HG03442 (cell line): ENCODE data around the gene ARMC2.
"Not testable (repeated sequence)": the region's sequence is repeated elsewhere in the genome, so short reads cannot be mapped to it uniquely, and the experiment has no call there.

Source experiments
- ATAC-seq: cut with Tn5 transposase; IDR thresholded peaks from one replicate; pipeline ENCODE4 v1.9.1; 2021; ENCODE audit warnings: mild to moderate bottlenecking, moderate library complexity; ENCODE audit not compliant: unreplicated experiment

The ARMC2 gene

GRCh38 chr6:108914235-108915022, 66.2 kb downstream of the ARMC2 start:
- ATAC-seq, result no peak

- ATAC-seq, result no peak
These were observed 67.0 kb downstream of the ARMC2 start for GRCh38 chr6:108915258-108915657.

DNA sequence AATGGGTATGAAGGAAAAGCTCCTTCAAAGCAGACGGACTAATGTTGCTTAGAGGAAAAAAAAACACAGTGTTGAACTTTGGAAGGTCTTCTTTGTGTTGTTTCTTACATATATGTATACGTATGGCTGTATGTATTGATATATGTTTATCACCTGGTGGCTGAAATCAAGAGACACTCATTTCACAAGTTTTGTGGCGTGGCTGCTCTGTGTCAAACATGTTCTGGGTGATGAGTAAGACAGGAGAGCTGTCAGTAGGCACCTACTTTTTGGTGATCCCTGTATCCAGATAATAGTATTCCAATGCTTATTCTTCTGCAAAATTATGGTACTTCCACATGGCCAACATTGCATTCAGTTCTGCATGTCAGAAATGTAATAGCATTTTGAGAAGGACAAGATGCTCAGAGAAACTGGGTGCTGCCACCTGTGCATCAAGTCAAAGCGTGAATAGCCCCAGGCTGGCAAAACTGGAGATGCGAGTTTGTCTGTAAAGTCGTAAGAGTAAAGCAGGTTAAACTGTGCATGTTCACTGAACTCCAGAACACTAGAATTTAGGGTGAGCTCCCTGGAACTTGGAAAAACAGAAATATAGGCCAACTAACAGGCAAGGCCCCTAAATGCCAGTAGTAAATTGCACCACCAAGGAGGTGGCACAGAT, 67.9 kb downstream of the ARMC2 start:
- ATAC-seq, result no peak

- no peak for ATAC-seq
These were observed 72.5 kb downstream of the ARMC2 start for GRCh38 chr6:108920751-108921150.

DNA sequence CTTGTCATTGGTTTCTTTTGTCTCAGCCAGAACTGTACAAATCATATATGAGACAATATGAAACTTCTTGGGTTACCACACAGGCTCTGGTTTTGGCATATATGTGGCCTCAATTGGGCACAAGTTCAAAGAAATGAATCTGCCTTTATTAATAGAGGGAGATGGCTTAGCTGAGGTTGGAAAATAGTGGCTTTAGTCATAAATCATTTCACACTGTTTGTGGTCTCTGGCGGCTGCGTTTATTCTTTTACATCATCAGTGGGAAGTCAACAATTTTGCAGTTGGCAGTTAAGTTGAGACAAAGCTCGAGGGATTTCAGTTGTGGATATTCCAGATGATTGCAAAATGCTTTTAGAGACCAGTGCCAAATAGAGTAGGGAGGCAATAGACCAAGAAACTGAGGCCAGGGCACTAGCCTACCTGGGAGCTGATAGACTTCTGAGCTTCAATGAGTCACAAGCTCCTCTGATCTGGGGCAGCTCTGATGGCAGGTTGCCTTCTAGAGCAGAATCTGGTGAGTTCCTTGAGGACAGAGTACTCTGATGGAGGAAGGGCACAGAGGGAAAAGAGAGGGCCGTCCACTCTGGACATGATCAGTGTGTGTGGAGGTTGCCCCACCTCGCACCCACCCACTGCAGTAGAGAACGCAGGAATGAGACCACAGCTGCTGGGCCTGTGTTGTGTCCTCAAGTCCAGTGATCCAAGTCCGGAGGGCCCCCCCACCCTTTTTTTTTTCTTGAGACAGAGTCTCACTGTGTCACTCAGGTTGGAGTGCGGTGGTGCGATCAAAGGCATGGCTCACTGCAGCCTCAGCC, 73.5 kb downstream of the ARMC2 start:
- no peak for ATAC-seq

DNA sequence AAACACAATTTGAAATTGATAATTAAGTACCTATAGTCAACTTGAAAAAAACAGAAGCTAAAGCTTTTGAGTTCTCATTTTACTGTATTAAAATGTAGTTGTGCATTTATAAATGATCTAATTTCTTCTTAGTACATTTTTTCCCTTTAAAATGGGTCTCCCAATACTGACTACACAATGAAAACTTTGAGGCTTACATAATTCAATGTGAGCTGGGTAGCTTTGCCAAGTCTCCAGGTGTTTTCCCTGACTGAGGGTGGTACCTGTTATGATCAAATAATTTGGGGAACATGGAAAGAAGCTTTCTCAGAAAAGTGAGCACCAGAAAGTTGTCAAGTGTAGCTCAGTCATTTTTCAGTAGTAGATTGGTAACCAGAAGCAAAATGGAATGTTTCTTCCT, 74.3 kb downstream of the ARMC2 start:
- no peak for ATAC-seq

DNA sequence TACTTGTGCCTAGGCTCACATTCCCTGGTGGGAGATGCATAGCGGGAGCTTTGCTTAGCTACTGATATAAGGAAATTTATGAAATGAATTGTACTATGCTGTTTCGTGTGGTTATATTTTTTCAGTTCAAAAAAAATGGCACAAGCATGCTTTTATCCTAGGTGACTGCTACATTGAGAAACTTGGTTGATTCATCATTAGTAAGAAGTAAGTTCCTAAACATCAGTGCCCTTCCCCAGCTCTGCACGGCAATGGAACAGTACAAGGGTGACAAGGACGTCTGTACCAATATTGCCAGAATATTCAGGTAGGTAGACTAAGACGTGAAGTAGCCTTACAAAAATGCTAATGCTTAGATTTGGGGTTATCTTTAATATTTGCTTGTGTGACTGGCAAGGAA, 79.7 kb downstream of the ARMC2 start:
- no peak for ATAC-seq

- ATAC-seq, result no peak
These were observed 80.4 kb downstream of the ARMC2 start for GRCh38 chr6:108928650-108929049.

DNA sequence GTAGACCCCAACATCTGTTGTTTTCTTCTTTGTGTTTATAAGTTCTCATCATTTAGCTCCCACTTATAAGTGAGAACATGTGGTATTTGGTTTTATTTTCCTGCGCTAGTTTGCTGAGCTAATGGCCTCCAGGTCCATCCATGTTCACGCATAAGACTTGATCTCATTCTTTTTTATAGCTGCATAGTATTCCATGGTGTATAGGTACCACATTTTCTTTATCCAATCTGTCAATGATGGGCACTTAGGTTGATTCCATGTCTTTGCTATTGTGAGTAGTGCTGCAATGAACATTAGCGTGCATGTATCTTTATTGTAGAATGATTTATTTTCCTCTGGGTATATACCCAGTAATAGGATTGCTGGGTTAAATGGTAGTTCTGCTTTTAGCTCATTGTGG, 82.9 kb downstream of the ARMC2 start:
- not testable (repeated sequence) for ATAC-seq

- ATAC-seq, result no peak
These were observed 88.9 kb downstream of the ARMC2 start for GRCh38 chr6:108937170-108937569.

GRCh38 chr6:108940741-108941140, 92.5 kb downstream of the ARMC2 start:
- ATAC-seq, result no peak

DNA sequence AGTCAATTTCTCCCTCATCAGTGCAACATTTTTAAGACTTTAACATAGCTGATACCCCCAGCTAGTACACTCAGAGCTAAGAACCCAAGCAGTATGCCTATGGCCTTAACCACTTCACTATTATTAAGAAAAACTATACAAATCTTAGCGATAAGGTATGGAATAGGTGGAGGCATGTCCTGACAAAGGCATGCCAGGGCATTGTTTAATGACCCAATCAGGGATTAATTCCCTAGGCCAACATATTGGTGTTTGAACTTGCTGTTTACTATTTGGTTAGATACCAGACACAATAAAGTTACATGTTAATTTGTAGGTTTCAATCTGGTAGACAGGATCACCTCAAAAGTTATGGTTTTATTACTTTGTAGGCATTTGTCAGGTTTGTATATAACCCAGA, 93.1 kb downstream of the ARMC2 start:
- no peak for ATAC-seq

DNA sequence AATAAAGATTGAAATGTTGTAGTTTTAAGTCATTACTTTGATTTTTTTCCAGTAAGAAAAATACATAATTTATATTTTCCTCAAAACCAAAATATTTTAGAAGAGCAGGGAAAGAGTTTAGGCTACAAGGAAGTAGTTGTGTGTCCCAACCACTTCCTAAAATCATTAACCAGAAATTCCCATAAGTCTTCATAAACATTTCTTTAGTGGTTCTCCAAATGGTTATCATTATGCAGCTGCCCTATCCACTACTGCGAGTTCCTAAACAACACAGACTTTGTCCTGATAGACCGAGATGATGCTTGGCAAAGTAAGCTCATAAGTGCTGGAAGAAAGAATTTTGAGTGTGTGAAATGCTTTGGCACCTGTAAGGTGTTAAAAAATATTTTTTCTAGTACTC, 93.6 kb downstream of the ARMC2 start:
- ATAC-seq, result no peak

DNA sequence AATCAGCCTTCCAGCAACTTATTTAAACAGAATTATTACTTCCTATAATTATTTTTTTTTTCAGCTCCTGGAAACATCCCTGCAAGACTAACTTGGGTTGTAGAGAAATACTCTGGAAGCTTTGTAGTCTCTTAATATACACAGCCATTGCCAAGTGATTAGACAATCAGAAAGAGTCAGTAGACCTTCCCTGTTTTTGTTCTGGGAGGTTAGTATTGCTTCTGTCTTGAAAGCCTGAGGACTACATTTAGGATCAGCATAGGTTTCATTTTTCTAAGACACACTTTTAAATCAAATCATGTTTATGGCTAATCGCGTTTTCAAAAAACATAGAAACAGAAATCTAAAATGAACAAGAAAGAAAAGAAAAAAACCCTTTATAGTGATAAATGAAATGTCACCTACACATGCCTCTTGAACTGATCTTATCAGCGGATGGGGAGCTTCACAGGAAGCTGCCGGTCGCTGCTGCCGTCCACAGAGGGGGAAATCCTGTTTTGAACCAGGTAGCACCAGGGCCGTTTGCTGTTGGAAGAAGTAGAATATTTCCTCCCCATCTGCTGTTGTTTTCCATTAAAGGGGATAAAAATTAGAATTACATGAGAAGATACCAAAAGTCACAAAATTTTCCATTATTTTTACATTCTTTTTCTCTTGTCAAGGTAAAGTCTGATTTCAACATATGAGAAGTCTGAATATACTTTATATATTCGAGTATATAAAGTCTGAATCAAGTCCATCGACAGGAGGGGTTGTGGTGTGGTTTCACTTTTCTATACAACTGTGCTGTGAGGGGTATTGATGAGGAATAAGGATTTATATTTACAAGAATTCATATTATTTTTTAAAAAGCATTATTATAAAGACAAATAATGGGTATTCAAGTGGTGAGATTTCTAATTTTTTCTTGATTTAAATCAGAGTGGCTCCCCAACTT, 94.6 kb downstream of the ARMC2 start:
- ATAC-seq, result no peak

GRCh38 chr6:108944071-108944470, 95.8 kb downstream of the ARMC2 start:
- ATAC-seq, result no peak

DNA sequence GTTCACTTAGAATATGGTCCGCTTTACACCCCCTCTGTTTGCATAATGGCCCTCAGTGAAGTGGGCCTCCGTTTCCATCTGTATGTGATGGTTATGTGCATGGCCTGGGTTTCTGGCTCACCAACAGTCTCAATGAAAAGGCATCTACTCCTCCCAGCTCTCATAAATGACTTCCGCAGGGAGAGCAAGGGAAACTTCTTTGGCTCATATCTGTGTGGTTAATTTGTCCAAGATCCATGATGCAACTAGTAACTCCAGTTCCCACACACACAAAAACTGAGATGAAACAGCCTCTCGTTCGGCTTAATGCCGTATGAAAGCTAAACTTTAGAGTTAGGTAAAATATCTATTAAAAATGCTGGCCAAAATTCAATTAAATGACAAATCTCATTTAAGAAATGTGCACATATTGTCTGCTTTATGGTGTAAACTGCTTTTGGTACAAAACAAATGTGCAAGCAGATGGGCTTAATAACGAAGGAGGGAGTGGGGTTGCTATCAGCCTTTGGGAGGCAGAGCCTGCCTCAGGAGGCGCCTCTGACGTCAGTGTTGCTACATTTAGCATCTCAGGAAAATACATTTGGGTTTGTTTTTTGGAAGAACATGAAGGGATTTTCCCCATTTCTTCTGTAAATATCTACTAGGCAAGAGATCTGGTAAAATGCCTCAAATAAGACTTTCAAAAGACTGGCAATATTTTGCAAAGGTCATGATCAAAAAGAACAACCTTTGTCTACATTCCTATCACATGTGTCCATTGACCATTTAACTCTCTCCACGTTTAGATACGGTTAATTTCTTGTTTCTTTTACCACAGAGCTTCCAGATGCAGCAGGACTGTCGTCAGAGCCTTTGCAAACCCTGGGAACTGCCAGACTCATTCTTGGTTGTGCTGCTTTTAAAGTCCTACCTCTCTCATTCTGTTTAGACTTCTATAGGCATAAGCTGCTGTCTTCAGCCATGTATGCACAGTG, 96.8 kb downstream of the ARMC2 start:
- no peak for ATAC-seq

GRCh38 chr6:108945681-108946159, 97.5 kb downstream of the ARMC2 start:
- ATAC-seq, result no peak

- no peak for ATAC-seq
These were observed 98.5 kb downstream of the ARMC2 start for GRCh38 chr6:108946695-108947094.

DNA sequence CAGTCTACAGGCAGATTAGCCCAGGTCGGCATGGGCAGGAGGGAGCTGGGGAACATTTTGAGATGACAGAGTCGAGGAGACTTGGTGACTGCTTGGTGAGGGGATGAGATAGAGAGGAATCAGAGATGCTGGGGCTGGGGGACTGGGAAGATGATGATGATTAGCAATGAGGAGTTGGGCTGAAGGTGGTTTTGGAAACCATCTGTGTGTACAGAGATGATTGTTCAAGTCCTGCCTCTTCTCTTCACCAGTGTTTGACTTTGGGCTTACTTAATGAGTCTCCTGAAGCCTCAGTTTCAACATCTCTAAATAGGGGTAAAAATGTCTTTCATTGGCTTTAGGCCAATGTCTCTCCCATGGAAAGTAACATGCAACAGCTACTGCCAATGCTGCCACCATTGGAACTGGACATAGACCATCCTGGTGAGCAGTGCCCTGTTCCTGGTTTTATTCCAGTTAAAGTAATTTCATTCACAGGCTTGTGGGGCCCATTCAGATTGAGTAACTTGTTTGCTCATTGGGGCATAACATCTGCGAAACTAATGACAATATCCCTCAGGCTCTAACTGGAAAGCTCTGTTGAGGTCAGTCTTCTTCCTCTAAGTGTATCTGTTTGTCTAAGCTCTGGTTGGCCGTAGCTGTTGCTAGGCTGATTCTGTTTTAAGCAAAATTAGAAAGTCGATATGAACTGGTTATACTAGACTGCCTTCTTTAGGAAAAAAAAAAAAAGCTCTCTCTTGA, 99.1 kb downstream of the ARMC2 start:
- no peak for ATAC-seq
